CD4-positive, alpha-beta T cell treated with Interleukin-12 subunit alpha and Interleukin-12 subunit beta, for 1 hour (primary cell): Measurements from ENCODE around the gene SMO.

Experiments used
- DNase-seq: peaks from one replicate; pipeline ENCODE4 v3.0.0-alpha.2; 2020

Gene SMO

GRCh38 chr7:129188372-129188891 lies at the start of gene SMO:
TSS of gene SMO (plus strand) at chr7:129188633. CDS start at chr7:129189152, 519 bp downstream.
- DNase-seq = no peak

- no peak for DNase-seq
These were observed 44.7 kb upstream of the SMO start for GRCh38 chr7:129143724-129144094.

- DNase-seq = peak; percentile 69
These were observed 44.2 kb upstream of the SMO start, which contains the start of gene TSPAN33 for GRCh38 chr7:129144095-129144833. TSS of gene TSPAN33 (plus strand) at chr7:129144707. CDS start at chr7:129144981, 274 bp downstream.

GRCh38 chr7:129144834-129145668 lies 43.4 kb upstream of the SMO start:
- DNase-seq = peak; percentile 19

GRCh38 chr7:129146237-129146979 lies 42.0 kb upstream of the SMO start:
- no peak for DNase-seq

GRCh38 chr7:129147731-129148130 lies 40.7 kb upstream of the SMO start:
- DNase-seq = no peak

- DNase-seq = no peak
These were observed 38.9 kb upstream of the SMO start for GRCh38 chr7:129149511-129149910.

GRCh38 chr7:129150199-129150996 lies 38.0 kb upstream of the SMO start:
- DNase-seq = no peak

GRCh38 chr7:129157651-129158050 lies 30.8 kb upstream of the SMO start:
- no peak for DNase-seq

- DNase-seq = no peak
These were observed 28.9 kb upstream of the SMO start for GRCh38 chr7:129159539-129159938.

GRCh38 chr7:129160161-129160905 lies 28.1 kb upstream of the SMO start:
- DNase-seq = no peak

GRCh38 chr7:129161524-129162225 lies 26.8 kb upstream of the SMO start:
- no peak for DNase-seq

- DNase-seq = no peak
These were observed 25.7 kb upstream of the SMO start for GRCh38 chr7:129162732-129163131.

GRCh38 chr7:129163875-129164544 lies 24.4 kb upstream of the SMO start:
- DNase-seq = peak; percentile 49

- no peak for DNase-seq
These were observed 21.7 kb upstream of the SMO start for GRCh38 chr7:129166745-129167144.

GRCh38 chr7:129167817-129168216 lies 20.6 kb upstream of the SMO start:
- no peak for DNase-seq

- no peak for DNase-seq
These were observed 20.0 kb upstream of the SMO start for GRCh38 chr7:129168231-129169021.

- DNase-seq = peak; percentile 14
These were observed 19.2 kb upstream of the SMO start for GRCh38 chr7:129169171-129169671.
